ENCODE measurements around the gene EXOSC7. TPM values are rescaled to one million over a fixed set of nuclear protein-coding genes. Genes with fewer than 3 reads are reported as not detected.

EXOSC7 gene
- total and polyA plus RNA-seq, 9 of the 15 experiments (the other 6 are each of a cell fraction or from before 2014, with no cell fraction given) = 88.5 to 237 (median 112) TPM

GRCh38 chr3:45051685-45052084 lies 75.6 kb downstream of the EXOSC7 start:
- Histone ChIP-seq H3K27ac (ENCODE audit: extremely low read depth, low read depth, low read length) (no peak overlapping the region), H3K4me2 (ENCODE audit: insufficient read depth, low read length) (no peak overlapping the region), H4K20me1 (replicated peaks; ENCODE audit: control insufficient read depth, insufficient read depth, low read length) (no peaks in the 10 kb centered on the region), H3K36me3 (ENCODE audit: control insufficient read depth, insufficient read depth, low read length) (no peaks in the 10 kb centered on the region), H3K9me3 (replicated peaks; ENCODE audit: control insufficient read depth, insufficient read depth, low read depth, low read length) (no peaks in the 10 kb centered on the region), H3K4me3 (no peak overlapping the region), H3K9ac (ENCODE audit: insufficient read depth in 1 of 2, low read depth in 2 of 2, low read length in 2 of 2) (peak overlapping the region in 1 of 2 experiments; percentile 49; a peak in 2 of 4 replicates), H3K27me3 (ENCODE audit: control insufficient read depth in 2 of 2, insufficient read depth in 2 of 2, low read length in 2 of 2) (no peaks in the 10 kb centered on the region), H3K9me1 (ENCODE audit: control insufficient read depth, insufficient read depth, low read length) (no peaks in the 10 kb centered on the region), H2AFZ (ENCODE audit: low read depth, low read length) (0 out of 2 replicates have a peak overlapping the region, but pooled peaks have one; percentile 29), H3K79me2 (ENCODE audit: control insufficient read depth, insufficient read depth, low read length) (no peaks in the 10 kb centered on the region), H3K4me1 (replicated peaks in 1 of 2; ENCODE audit: control insufficient read depth in 2 of 2, insufficient read depth in 2 of 2, low read length in 2 of 2) (peaks cover 13 to 47% of the 10 kb centered on the region in 2 experiments)
- in situ Hi-C loops (cut with MboI) = no loop called here
- ATAC-seq (peak; percentile 59), FAIRE-seq (no peak), DNase-seq (ENCODE audit: extremely low read depth in 1 of 4, low spot score in 3 of 4) (no peak)
- WGBS (ENCODE audit: insufficient coverage, low coverage, missing lambda C conversion rate) = 51% methylated on average over 6 of the region's 6 CpGs
- TF ChIP-seq RBFOX2 (IDR thresholded peaks at IDR 0.05; ENCODE audit: low read depth, low read length) (peak; percentile 35; the same call in 1 of the 2 replicates), KLF6 (CRISPR knock-in tag; IDR thresholded peaks at IDR 0.05; ENCODE audit: borderline replicate concordance) (no peak), ID3 (CRISPR knock-in tag; IDR thresholded peaks at IDR 0.05) (no peak), ID3 (tag; IDR thresholded peaks at IDR 0.05) (0 out of 2 replicates have a peak, but pooled peaks have one; percentile 1), ZNF76 (CRISPR knock-in tag; IDR thresholded peaks at IDR 0.05; ENCODE audit: borderline replicate concordance) (0 out of 2 replicates have a peak, but pooled peaks have one; percentile 18), SMAD4 (CRISPR knock-in tag; conservative IDR thresholded peaks at IDR 0.05) (0 out of 2 replicates have a peak, but pooled peaks have one; percentile 12), ZNF592 (IDR thresholded peaks at IDR 0.05) (peak; percentile 52), HDAC8 (tag; IDR thresholded peaks at IDR 0.05) (0 out of 2 replicates have a peak, but pooled peaks have one; percentile 28), DEAF1 (CRISPR knock-in tag; IDR thresholded peaks at IDR 0.05) (no peak)
- BruUV-seq (replicated peaks) = no TSS peak
- CTCF ChIA-PET (ENCODE audit: low intra/inter-chr PET ratio) = no interaction called here
- POLR2A ChIA-PET = interaction anchor here (0.6 to 6.1 kb wide), 2 partner anchors 9 to 11 kb away, joined by 3 to 32 read pairs; no protein-coding TSS in a partner anchor
- intact Hi-C loops (cut with micrococcal nuclease) = no loop called here

Data from K562 (cell line).